ENCODE data around the gene IFITM1.
A peak's percentile ranks its signal among the peaks of the same experiment; 100 is the strongest.
"Not testable (repeated sequence)": the region's sequence is repeated elsewhere in the genome, so short reads cannot be mapped to it uniquely, and the experiment has no call there.

Gene IFITM1

DNA sequence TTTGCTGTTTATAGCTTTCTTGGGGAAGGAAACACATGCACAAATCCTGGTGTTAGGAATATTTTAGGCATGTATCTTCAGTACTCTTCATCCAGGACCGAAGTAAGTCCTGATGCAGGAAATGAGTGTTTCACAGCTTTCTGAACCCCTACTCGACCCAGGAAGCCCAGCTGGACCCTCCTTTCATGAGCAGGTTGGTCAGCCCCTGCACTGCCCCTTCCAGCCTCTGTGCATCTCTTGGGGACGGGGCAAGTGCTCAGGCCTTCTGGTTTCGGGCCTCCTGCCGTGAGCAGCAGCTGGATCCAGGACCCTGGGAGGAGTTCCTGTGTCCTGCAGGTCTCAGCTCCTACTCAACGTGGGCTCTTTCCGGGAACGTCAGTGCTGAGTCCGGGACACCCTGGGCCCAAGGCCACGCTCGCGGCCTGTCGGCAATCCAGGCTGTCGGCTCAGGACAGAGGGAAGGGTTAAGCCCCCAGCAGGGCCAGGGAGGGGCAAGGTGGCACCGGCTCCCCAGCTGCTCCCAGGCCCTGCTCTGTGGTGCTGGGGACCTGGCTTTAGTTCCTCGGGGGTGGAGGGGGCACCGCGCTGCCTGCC, 3.8 kb upstream of the IFITM1 start:
- DNase-seq: not testable (repeated sequence)

DNA sequence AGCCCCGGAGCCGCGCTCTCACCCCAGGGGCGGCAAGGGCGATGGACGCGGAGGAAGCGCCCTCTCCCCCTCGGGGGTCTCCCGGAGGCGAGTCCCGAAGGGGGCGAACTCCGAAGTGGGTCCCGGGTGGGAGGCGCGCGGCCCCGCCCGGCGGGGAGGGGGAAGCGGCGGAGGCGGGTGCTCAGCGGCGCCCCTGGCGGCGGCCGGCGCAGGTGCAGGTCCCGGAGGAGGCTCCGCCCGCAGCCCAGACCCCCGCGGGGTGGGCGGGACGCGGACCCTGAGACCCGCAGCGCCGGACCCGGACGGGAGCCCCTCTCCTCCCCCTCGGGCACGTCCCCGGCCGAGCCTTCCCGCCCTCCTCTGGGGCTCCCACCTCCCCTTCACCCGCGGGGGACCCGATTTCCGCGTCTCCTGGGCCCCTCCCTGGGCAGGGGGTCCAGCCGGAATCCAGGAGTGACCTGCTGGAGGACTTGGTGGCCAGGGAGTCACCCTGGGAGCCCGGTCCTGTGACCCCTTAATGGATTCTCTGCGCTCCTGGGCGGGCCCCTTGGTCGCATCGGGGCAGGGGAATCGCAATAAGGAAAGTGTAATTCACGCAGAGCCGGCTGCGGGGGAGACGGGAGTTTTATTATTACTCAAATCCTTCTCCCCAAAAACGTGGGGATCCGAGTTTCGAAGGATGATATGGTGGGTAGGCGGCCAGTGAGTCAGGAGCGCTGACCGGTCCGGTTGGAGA, 2.7 kb upstream of the IFITM1 start:
- DNase-seq: peak; percentile 46

DNA sequence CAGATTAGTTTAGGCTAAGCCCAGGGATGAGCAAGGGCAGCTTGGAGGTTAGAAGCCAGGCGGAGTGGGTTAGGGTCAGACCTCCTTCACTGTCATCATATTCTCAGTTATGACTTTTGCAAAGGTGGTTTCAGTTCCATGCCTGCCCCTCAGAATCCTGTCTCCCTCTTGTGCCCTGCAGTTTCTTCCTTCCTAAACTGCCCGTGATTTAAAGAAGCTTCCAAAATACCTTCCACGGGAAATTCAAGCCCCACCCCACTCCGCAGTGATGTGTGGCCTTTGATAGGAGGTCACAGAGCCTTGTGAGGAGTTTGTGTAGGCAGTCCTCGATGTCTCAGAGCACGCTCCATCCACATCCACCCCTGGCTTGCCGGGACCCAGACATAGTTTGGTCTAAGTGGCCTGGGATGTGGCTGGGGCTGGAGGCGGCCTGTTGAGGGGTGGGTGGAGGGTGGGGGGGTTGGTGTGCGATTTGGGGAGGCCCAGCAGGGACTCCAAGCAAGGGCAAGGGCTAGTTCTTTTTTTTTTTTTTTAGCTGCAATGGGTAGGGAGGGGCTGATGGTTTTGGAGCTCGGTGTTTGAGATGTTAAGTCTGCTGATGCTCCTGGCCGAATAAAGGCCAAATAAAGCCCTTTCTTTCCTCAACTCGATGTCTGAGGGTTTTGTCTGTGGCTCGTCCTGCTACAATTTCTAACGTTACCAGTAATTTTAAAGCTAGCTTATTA, 1.6 kb upstream of the IFITM1 start:
- peak; percentile 45 for DNase-seq

DNA sequence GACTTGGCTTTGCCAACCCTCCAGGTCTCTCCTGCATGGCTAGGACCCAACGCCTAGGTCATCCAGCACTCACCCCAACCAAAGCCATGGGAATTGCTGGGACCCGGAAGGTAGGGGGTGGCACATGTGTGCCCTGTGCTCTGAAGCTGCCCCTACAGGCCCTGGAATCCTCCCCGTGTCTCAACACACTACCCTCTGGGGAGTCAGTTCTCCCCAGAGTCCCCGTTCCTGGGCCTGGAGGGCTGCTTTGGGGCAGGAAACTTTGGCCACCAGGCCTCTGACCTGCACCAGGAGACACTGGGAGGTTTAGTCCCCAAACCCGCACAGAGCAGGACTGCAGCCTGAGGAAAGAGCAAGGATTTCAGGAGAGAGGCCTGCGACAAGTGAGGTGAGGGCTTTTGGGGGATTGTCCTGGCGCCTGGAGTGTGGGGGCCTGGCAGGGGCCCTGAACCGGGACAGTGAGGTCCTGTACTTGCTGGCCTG, 495 bp upstream of the IFITM1 start:
- peak; percentile 41 for DNase-seq

DNA sequence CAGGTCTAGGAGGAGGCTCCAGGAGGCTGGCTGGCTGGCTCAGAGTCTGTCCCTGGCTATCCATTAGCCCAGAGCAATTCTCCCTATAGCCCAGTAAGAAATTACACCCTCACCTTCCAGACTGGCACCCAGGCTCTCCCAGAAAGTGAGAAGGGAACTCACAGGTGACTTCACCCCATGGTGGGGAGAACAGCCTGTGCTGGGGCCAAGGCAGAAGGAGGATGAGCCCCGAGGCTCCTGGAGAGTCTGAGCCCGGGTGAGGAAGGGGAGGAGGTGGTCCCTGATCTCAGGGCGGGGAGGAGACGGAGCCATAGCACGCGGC, 675 bp downstream of the IFITM1 start:
- DNase-seq: not testable (repeated sequence)

DNA sequence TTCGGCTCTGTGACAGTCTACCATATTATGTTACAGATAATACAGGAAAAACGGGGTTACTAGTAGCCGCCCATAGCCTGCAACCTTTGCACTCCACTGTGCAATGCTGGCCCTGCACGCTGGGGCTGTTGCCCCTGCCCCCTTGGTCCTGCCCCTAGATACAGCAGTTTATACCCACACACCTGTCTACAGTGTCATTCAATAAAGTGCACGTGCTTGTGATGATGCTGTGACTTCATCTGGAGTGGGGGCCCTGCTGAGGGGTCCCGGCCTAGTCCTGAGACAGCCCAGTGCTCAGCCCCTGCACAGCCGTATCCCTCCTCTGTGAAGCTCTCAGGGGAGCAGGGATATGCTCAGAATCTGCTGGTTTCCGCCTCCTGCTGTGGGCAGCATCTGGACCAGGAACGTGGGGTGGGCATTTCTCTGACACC, 1.2 kb downstream of the IFITM1 start:
- DNase-seq: peak; percentile 50

DNA sequence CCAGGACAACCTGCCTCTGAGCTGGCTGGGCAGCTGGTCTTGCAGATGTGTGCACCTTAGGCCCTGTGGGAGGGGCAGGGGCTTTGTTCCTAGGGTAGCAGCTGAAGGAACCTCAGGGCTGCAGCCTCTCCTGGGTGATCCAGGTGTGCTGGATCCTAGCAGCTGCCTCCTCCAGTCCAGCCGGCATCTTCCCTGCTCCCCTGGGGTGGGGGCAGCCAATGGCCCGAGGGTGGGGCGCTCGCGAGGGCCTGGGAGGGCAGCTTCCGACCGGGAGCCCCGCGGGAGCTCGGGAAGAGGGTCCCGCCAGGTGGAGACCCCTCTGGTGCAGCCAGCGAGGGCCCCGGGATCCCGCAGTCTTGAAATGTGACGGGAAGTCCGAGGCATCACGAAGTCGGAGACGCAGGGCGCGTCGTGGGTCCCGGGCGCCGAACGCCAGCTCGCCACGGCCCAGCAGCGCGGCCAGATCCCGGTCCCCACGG, 1.7 kb downstream of the IFITM1 start:
- no peak for DNase-seq

DNA sequence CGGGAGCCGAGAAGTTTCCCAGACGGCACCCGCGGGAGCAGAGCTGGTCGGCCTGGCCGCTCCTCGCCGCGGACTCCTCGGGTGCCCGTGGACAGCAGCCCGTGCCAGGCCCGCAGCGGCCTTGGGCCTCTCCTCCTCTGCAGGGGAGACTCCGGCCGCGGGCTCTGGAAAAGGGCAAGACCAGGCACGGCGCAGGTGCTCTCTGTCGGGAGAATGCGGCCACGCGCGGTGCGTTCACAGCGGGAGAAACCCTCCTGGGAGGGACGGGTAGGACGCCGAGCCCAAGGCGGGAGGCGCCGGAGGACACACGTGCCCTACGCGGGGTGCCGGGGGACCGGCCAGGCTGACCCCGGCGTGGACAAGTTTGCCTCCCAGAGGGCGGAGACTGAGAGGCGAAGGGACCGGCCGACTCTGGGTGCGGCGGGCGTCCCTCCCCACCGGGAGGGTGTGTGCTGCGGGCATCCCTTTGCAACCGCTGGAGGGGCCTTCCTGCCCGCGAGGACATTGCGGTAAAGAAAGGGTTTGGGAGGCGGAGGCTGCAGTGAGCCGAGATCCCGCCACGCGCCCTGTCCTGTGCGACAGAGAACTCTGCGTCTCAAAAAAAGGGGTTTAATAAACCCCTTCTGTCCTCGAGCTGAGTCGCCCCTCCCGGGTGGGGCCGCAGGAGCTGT, 2.3 kb downstream of the IFITM1 start:
- DNase-seq: peak; percentile 53

DNA sequence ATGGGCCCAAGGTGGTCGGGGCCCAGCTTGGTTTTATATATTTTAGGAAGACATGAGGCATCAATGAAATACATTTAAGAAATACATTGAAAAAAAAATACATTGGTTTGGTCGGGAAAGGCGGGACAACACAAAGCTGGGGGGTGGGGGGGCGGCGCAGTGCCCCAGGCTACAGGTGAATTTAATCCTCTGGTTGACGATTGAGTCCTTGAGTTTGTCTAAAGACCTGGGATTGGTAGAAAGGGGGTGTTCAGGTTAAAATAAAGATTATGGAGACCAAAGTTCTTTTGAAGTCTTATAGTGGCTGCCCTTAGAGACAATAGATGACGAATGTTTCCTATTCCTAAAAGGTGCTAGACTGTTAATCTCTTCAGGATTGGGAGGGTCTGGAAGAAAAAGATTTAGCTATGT, 3.1 kb downstream of the IFITM1 start:
- no peak for DNase-seq

DNA sequence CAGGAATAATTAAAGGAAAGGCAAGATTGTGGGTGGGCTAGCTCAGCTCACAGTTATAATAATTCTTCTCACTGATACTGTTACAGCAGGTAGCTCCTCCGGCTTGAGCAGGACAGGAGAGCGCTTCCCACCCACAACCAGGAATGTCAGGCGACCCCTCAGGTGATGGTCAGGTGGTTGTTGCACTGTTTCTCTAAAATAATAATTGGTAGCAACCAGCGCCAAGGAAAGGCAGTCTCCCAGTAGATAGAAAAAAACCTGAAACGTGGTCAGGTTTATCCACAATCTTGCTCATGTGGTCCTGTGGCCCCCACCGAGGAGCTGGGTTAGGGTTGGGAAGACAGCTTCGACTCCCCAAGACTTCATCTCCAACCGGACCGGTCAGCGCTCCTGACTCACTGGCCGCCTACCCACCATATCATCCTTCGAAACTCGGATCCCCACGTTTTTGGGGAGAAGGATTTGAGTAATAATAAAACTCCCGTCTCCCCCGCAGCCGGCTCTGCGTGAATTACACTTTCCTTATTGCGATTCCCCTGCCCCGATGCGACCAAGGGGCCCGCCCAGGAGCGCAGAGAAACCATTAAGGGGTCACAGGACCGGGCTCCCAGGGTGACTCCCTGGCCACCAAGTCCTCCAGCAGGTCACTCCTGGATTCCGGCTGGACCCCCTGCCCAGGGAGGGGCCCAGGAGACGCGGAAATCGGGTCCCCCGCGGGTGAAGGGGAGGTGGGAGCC, 4.0 kb downstream of the IFITM1 start:
- peak; percentile 48 for DNase-seq

DNA sequence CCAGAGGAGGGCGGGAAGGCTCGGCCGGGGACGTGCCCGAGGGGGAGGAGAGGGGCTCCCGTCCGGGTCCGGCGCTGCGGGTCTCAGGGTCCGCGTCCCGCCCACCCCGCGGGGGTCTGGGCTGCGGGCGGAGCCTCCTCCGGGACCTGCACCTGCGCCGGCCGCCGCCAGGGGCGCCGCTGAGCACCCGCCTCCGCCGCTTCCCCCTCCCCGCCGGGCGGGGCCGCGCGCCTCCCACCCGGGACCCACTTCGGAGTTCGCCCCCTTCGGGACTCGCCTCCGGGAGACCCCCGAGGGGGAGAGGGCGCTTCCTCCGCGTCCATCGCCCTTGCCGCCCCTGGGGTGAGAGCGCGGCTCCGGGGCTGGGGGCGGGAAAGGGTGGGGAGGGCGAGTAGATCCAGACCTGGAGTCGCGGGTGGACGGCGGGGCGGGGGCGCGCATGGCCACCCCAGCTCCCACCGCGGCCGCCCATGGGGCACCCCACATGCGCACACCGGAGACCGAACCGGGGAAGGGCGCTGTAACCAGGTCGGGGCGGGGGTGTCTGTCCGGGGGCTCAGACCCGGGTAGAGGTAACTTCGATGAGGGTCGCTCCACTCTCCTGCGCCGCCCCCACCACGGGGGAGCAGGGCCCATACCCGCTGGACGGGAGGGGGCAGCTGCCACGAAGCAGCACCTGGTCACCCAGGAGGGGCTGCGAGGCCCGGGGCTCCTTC, 4.7 kb downstream of the IFITM1 start:
- DNase-seq: peak; percentile 44

DNA sequence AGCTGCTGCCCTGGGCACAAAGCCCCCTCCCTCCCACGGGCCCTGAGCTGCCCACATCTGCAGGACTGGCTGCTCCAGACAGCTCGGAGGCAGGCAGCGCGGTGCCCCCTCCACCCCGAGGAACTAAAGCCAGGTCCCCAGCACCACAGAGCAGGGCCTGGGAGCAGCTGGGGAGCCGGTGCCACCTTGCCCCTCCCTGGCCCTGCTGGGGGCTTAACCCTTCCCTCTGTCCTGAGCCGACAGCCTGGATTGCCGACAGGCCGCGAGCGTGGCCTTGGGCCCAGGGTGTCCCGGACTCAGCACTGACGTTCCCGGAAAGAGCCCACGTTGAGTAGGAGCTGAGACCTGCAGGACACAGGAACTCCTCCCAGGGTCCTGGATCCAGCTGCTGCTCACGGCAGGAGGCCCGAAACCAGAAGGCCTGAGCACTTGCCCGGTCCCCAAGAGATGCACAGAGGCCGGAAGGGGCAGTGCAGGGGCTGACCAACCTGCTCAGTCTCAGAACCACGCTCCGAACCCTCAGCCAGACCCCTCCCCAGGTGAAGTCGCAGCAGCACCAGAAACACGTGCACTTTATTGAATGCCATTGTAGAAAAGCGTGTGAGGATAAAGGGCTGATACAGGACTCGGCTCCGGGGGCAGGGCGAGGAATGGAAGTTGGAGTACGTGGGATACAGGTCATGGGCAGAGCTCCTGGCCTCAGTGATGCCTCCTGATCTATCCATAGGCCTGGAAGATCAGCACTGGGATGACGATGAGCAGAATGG, 5.5 kb downstream of the IFITM1 start:
- peak; percentile 58 for DNase-seq

DNA sequence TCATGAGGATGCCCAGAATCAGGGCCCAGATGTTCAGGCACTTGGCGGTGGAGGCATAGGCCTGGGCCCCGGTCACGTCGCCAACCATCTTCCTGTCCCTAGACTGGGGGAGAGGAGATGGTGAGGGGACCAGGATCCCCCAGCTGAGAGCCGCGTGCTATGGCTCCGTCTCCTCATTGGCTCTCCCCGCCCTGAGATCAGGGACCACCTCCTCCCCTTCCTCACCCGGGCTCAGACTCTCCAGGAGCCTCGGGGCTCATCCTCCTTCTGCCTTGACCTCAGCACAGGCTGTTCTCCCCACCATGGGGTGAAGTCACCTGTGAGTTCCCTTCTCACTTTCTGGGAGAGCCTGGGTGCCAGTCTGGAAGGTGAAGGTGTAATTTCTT, 6.0 kb downstream of the IFITM1 start:
- DNase-seq: not testable (repeated sequence)

DNA sequence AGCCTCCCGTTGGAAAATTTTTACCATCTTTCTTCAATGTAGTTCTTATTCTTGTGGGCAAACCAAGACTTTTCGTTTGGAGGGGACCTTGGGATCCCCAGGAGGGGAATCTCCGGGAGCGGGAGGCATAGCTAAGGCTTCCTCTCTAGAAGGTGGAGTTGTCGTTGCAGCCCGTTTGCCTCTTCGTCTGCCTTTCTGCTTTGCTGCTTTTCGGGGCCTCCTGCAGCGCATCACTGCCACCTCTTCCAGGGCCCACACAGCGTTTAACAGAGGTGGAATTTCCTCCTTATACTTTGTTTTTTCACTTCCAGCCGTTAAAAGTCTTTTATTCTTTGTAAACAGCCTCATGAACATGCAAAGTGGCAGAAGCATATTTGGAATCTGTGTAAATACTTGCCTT, 10.3 kb downstream of the IFITM1 start:
- DNase-seq: no peak

DNA sequence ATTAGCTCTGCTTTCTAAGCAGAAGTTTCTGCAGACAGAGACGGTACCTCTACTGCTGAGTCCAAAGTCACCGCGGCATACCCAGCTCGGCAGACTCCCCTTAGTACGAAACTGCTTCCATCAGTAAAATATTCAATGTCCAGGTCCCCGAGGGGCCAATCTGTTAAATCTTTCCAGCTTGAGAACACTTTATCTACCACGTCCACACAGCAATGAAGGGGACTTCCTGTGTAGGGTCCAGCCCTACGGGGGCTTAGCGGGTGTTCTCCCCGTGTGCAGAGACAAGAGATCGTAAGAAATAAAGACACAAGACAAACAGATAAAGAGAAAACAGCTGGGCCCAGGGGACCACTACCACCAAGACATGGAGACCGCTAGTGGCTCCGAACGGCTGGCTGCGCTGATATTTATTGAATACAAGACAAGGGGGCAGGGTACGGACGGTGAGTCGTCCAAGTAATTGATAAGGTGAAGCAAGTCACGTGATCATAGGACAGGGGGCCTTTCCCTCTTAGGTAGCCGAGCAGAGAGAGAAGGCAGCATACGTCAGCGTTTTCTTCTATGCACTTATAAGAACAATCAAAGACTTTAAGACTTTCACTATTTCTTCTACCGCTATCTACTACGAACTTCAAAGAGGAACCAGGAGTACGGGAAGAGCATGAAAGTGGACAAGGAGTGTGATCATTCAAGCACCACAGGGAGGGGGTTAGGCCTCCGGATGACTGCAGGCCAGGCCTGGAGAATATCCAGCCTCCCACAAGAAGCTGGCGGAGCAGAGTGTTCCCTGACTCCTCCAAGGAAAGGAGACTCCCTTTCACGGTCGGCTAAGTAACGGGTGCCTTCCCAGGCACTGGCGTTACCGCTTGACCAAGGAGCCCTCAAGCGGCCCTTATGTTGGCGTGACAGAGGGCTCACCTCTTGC, 11.0 kb downstream of the IFITM1 start:
- DNase-seq: not testable (repeated sequence)

DNA sequence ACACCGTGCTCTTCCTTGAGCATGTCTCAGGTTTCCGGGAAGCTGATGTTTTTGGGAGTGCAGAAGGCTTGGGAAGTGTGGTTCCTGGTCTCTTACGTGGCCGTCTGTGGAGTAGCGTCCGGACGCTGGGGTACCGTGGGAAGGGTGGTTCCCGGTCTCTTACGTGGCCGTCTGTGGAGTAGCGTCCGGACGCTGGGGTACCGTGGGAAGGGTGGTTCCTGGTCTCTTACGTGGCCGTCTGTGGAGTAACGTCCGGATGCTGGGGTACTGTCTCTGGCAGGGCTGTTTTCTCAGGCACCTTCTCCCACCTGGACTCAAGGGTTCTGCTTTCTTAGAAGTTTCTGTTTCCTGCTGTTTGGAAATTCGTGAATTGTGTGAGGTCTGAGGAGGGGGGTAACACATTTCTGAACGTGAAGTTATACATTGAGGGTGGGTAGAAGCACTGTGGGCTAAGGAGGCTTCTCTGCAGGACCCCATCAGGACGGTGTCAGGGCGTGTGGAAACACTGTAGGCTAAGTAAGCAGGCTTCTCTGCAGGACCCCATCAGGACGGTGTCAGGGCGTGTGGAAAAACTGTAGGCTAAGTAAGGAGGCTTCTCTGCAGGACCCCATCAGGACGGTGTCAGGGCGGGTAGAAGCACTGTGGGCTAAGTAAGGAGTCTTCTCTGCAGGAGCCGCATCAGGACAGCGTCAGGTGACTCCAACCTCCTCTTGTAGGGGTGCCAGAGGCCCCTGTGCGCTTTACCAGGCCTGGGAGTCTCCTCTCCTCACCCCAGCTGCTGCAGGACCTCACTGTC, 12.2 kb downstream of the IFITM1 start:
- DNase-seq: no peak

DNA sequence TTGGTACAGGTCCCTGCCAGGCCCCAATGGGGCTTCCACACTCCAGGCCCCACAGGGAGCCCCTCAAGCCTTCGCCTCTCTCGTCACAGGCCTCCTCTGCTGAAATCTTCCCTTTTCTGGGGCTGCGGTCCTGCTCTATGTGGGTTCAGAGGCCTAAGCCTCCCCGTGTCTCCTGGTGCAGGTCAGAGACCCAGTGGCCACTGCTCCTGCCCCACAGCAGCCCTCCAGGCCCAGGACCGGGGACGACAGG, 12.7 kb downstream of the IFITM1 start:
- no peak for DNase-seq

DNA sequence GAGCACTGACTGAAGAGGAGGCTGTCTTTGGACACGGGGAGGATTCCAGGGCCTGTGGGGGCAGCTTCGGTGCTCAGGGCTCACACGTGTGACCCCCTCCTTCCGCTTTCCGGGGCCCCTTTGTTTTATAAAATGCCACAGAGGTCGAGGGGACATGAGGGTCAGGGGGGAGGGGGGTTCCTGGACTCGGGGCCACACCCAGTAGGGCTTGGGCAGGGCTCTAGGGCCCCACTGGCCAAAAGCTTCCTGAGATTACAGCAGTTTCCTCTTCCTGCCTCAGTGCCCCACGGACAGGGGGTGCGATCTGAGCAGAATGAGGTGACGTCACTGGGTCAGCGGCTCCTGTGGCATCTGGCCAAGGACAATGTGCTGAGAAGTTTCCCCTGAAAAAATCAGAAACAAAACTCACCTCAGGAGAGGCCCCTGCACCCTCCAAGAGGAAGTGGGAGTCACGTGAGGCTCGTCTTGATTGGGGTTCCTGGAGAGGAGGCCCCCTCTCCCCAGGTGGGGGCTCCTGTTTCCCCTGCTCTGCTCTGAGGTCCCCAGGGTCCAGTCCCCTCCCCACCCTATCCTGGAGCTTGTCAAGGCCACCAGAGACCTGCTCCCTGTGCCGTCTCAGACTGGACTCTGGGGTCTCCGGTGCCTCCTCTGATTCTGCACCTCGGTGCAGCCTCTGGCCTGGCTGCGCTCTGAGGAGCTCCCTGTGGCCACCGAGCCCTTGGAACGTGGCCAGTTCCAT, 13.2 kb downstream of the IFITM1 start:
- DNase-seq: peak; percentile 63

DNA sequence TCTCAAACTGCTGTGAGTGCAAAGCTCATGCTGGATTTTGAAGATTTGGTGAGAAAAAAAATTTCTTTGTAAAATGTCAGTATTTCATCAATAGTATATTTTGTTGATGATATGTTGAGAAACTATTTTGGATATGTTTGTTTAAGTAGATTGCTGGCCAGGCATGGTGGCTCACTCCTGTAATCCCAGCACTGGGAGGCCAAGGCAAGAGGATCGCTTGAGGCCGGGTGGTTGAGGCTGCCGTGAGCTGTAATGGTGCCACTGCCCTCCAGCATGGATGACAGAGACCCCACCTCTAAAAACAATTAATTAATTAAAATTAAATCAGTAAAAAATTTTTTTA, 13.7 kb downstream of the IFITM1 start:
- DNase-seq: no peak

Measured in activated T-cell treated with anti-CD3 and anti-CD28 coated beads, Interleukin-2, amount 50 U/mL, for 1 hour (primary cell).